Measurements from ENCODE around the gene RAC3.

The RAC3 gene

GRCh38 chr17:82072827-82073226 is 41.3 kb downstream of the RAC3 start:
- DNase-seq (ENCODE audit: low read depth in 2 of 2, low spot score in 1 of 2): no peak

DNA sequence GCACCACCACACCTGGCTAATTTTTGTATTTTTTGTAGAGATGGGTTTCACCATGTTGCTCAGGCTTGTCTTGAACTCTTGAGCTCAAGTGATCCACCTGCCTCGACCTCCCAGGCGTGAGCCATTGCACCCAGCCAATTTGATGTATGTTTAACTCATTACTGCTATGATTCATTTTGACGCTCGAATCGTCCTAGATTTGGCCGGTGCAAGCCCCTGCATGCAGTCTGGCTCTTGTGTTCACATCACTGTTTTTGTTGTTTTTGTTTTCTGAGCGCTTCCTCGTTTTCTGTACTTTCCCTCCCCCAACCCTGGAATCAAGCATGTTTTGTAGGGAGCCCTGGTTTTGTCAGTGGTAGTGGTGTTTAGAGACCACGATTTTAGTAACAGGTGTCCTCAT is 42.0 kb downstream of the RAC3 start:
- no peak for DNase-seq (ENCODE audit: low read depth in 2 of 2, low spot score in 1 of 2)

- no peak for DNase-seq (ENCODE audit: low read depth in 2 of 2, low spot score in 1 of 2)
Observed at GRCh38 chr17:82076018-82076784, 44.7 kb downstream of the RAC3 start.

- no peak for DNase-seq (ENCODE audit: low read depth in 2 of 2, low spot score in 1 of 2)
Observed at GRCh38 chr17:82076785-82077591, 45.5 kb downstream of the RAC3 start.

DNA sequence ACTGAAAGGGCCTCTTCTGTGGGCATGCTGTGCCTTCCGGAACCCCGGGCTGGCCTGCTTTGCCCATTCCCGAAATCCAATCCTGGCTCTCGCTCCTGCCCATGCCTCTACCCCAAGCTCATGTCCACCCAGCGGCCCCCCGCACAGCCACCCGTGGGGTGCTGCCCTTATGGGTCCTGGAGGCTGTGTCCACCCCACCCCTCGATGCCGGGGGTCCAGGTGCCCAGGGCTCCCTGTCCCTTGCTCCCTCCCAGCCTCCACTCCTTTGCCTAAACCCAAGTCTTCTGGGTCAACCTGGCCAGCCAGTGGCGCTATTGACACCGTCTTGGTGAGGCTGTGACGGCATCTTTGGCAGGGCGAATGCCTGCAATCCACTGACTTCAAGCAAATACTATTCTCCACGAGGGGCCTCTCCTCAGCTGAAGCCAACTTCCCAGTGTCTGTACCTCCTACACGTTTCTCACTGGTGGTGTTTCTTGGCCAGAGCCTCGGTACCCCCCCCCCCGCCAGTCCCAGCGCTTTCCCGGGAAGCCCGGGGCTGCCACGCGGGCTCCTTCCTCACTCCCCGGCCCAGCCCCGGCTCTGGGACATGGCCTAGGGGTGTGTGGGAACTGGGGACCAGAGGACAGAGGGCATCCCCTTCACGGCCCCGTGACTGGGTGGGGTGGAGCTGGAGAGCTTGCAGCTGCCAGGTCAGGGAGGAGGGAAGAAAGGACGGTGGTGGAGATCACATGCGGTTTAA is 46.3 kb downstream of the RAC3 start:
- no peak for DNase-seq (ENCODE audit: low read depth in 2 of 2, low spot score in 1 of 2)

- DNase-seq (ENCODE audit: low read depth in 2 of 2, low spot score in 1 of 2): no peak
Observed at GRCh38 chr17:82078433-82078832, 47.0 kb downstream of the RAC3 start.

DNA sequence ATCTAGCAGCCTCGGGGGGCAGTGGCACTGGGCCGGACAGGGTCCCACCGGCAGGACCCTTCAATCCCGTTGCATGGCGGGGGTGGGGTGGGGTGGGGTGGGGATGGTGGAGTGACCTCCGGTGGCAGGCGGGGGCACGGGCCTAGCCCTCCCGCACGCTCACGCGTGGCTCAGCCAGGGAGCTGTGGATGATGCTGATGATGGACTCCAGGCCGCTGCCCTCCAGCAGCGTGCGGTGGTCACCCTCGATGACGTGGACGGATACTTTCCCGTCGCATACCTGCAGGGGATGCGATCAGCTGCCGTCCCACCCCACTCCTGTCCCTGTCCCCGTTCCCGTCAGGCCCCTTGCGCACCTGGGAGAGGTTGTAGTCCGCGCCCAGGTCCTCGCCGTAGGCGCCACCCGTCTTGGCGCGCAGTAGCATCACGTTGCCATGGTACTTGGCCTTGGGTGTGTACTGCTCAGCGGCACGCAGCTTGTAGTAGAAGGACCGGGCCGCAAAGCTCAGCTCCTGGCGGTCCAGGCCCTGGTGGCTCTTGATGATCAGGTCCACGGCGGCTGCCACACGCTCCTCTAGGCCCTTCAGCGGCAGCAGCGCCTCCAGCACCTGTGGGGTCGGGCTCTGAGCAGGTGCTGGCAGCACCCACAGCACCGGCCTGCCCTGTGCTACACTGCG is 47.7 kb downstream of the RAC3 start:
- DNase-seq (ENCODE audit: low read depth in 2 of 2, low spot score in 1 of 2): no peak

GRCh38 chr17:82080048-82080788 is 48.7 kb downstream of the RAC3 start:
- DNase-seq (ENCODE audit: low read depth in 2 of 2, low spot score in 1 of 2): no peak

DNA sequence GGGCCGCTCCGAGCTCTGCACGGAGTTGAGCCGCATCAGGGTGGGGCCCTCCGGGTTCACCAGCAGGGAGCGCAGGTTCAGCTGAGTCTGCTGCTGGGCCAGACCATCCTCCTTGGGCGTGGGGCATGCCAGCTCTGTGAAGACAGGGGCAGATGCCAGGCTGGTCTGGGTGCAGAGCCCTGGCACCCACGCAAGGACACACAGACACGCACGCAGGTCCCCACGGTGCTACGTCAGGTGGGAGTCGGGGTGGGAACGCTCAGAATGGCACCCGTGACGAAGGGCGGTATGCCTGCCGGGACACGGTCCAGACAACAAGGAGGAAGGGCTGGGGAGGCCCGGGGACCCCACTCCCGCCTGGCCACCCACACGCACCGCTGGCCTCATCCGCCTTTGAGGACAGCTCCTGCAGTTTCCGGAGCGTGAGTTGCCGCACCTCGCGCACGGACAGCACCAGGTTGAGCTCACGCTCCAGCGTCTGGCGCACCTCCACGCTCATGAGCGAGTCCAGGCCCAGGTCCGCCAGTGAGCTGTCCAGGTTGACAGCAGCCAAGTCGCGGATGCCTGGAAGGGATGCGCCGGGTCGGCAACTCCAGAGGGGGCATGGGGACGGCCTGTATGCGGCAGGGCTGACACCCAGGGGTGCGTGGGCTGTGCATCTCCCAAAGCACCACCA is 49.4 kb downstream of the RAC3 start:
- no peak for DNase-seq (ENCODE audit: low read depth in 2 of 2, low spot score in 1 of 2)

DNA sequence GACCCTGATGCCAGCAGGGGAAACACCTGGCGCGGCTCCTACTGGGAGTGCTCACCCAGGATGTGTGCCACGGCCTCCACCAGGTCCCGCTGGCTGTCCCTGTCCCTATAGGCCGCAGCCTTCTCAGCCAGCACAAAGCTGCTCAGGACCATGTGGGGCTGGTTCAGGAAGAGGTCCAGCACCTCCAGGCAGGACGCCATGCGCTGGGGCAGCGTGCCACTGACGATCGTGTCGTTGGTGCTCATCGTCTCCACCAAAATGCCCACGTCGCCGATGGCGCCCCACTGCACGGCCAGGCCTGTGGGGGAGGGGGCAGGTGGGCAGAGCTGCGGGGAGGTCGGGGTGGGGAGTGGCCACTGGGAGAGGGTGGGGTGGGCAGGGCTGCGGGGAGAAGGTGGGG is 50.1 kb downstream of the RAC3 start:
- no peak for DNase-seq (ENCODE audit: low read depth in 2 of 2, low spot score in 1 of 2)

DNA sequence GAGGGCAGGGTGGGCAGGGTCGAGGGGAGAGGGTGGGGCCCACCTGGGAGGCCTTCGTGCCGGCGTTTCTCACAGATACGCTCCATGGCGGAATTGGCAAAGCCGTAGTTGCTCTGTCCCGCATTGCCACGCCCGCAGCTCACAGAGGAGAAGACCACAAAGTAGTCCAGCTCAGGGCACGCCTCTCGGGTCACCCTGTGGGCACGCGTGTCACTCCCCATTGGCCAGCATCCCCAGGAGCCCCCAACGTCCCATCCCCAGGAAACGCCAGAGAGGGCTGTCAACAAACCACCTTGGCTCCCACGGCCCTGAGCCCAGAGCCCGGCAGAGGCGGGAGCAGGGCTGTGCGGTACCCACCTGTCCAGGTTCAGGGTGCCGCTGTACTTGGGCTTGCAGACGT is 50.5 kb downstream of the RAC3 start:
- no peak for DNase-seq (ENCODE audit: low read depth in 2 of 2, low spot score in 1 of 2)

DNA sequence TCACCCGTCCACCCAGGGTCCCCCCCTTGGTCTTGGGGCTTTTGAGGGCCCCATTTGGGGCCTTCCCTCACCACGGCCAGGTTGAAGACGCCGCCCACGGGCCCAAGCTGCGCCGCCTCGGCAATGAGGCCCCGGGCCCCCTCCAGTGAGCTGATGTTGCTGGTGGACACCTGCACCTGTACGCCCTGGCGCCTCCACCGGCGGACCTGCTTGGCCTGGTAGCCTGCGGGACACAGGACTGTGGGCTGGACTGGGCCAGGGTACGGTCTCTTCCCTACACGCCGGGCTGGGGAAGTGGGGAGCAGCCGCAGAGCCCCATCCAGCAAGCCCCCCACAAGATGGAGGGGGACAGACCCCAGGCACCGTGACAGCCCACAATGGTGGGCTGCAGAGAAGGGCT is 51.0 kb downstream of the RAC3 start:
- no peak for DNase-seq (ENCODE audit: low read depth in 2 of 2, low spot score in 1 of 2)

- DNase-seq (ENCODE audit: low read depth in 2 of 2, low spot score in 1 of 2): no peak
Observed at GRCh38 chr17:82083009-82083408, 51.5 kb downstream of the RAC3 start.
